DOHH2 (cell line): ENCODE data around the gene ZNF521.

ENCODE experiments used
- H3F3A ChIP-seq: fragments of 200-600 bp; sonication (generic), shearing (Covaris generic); 2 replicates; pipeline ENCODE4 v1.6.0; 2016; ENCODE audit warnings: antibody characterized with exemption, mild to moderate bottlenecking; ENCODE audit not compliant: control insufficient read depth, insufficient read depth
- H3K27ac ChIP-seq: fragments of 200-600 bp; sonication (generic); 2 replicates; pipeline ENCODE4 v1.5.1; 2014; ENCODE audit warnings: low read depth, mild to moderate bottlenecking, low read length, moderate library complexity
- H3K27me3 ChIP-seq: fragments of 200-600 bp; sonication (generic); 2 replicates; pipeline ENCODE4 v1.6.1; 2014; ENCODE audit warnings: mild to moderate bottlenecking, low read length, mixed read lengths; ENCODE audit not compliant: control insufficient read depth
- H3K36me3 ChIP-seq: fragments of 200-600 bp; sonication (generic); 2 replicates; pipeline ENCODE4 v1.6.1; 2014; ENCODE audit warnings: mild to moderate bottlenecking, low read length, moderate library complexity, mixed read lengths; ENCODE audit not compliant: control insufficient read depth
- H3K4me1 ChIP-seq: fragments of 200-600 bp; sonication (generic); 2 replicates; pipeline ENCODE4 v1.6.1; 2014; ENCODE audit warnings: mild to moderate bottlenecking, low read length, mixed read lengths; ENCODE audit not compliant: control insufficient read depth
- H3K4me2 ChIP-seq: fragments of 200-600 bp; sonication (generic); 2 replicates; pipeline ENCODE4 v1.6.0; 2014; ENCODE audit warnings: mild to moderate bottlenecking, low read length, moderate library complexity
- H3K4me3 ChIP-seq: fragments of 200-600 bp; sonication (generic); 2 replicates; pipeline ENCODE4 v1.5.1; 2014; ENCODE audit warnings: mild to moderate bottlenecking, low read length, mixed read lengths
- H3K79me2 ChIP-seq: fragments of 200-600 bp; sonication (generic); 2 replicates; pipeline ENCODE4 v1.6.1; 2014; ENCODE audit warnings: mild to moderate bottlenecking, low read length, mixed read lengths; ENCODE audit not compliant: control insufficient read depth
- H3K9me2 ChIP-seq: fragments of 200-600 bp; sonication (generic); replicated peaks from 2 replicates; pipeline ENCODE4 v1.6.1; 2014; ENCODE audit warnings: mild to moderate bottlenecking, low read length, mixed read lengths; ENCODE audit not compliant: control insufficient read depth
- H3K9me3 ChIP-seq: fragments of 200-600 bp; sonication (generic); 2 replicates; pipeline ENCODE4 v1.6.1; 2014; ENCODE audit warnings: antibody characterized with exemption, low read length, mixed read lengths; ENCODE audit not compliant: control insufficient read depth, insufficient read depth
- H4K20me1 ChIP-seq: fragments of 200-600 bp; sonication (generic); 2 replicates; pipeline ENCODE4 v1.6.0; 2014; ENCODE audit warnings: low read depth, mild to moderate bottlenecking, antibody characterized with exemption, low read length, moderate library complexity; ENCODE audit not compliant: control insufficient read depth, insufficient read depth
- EZH2phosphoT487 ChIP-seq: fragments of 200-600 bp; sonication (generic); IDR thresholded peaks from 2 replicates; pipeline ENCODE4 v1.6.1; 2017; ENCODE audit warnings: borderline replicate concordance, mild to moderate bottlenecking, antibody characterized with exemption, low read length, moderate library complexity, mixed read lengths
- TF ChIP-seq, protein P1 (sequence below): fragments of 200-600 bp; sonication (generic); IDR thresholded peaks from one replicate; pipeline ENCODE4 v1.5.1; 2014; ENCODE audit warnings: antibody characterized with exemption, mild to moderate bottlenecking, low read depth, low read length; ENCODE audit not compliant: poor library complexity, severe bottlenecking

ZNF521 gene

GRCh38 chr18:25234322-25234639 is 117.7 kb downstream of the ZNF521 start:
- Histone ChIP-seq H3F3A (no peaks in the 10 kb centered on the region), H4K20me1 (no peaks in the 10 kb centered on the region), H3K9me3 (no peaks in the 10 kb centered on the region), H3K4me1 (no peaks in the 10 kb centered on the region), H3K4me2 (no peak overlapping the region), H3K9me2 (no peaks in the 10 kb centered on the region), H3K27ac (no peak overlapping the region), H3K36me3 (no peaks in the 10 kb centered on the region), H3K4me3 (no peak overlapping the region), H3K79me2 (no peaks in the 10 kb centered on the region), H3K27me3 (peaks cover 7% of the 10 kb centered on the region)
- TF ChIP-seq EZH2phosphoT487, result no peak
- TF ChIP-seq, protein P1, sequence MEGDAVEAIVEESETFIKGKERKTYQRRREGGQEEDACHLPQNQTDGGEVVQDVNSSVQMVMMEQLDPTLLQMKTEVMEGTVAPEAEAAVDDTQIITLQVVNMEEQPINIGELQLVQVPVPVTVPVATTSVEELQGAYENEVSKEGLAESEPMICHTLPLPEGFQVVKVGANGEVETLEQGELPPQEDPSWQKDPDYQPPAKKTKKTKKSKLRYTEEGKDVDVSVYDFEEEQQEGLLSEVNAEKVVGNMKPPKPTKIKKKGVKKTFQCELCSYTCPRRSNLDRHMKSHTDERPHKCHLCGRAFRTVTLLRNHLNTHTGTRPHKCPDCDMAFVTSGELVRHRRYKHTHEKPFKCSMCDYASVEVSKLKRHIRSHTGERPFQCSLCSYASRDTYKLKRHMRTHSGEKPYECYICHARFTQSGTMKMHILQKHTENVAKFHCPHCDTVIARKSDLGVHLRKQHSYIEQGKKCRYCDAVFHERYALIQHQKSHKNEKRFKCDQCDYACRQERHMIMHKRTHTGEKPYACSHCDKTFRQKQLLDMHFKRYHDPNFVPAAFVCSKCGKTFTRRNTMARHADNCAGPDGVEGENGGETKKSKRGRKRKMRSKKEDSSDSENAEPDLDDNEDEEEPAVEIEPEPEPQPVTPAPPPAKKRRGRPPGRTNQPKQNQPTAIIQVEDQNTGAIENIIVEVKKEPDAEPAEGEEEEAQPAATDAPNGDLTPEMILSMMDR, result no peak

DNA sequence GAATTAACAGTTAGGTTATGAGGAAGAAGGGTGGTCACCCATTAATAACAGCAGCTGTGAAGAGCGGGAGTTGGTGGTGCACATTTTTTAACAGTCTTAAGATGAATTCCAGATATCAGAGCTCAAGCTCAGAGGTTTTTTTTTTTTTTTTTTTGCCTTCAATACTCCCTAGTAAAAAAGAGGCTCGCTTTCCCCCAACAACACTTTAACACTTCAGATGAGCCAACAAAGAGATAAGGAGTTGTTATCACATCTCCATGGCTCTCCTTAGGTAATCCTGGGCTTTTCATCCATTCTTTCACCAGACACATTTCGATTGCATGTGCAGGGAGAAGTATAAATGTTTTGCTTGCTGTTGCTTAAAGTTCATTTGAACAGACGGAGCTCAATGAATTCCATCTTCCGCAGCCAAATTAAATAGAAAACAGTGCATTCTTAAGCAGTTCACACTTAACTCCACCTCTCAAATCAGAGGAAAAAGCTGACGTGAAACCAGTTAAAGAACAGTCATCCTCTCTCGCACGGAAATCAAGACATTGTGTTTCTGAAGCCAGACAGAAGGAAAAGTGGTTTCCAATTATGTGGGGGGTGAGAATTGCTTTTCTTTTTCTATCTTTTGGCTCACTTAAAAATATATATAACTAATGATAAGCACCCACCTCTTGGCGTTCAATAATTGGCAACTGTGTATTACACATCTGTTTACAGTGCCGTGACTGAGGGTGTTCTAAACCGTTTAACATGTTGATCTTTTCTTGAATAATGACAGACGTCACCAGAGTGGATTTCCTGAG is 118.2 kb downstream of the ZNF521 start:
- H3K4me2 ChIP-seq, result no peak overlapping the region
- no peaks in the 10 kb centered on the region for H4K20me1 ChIP-seq
- H3K9me3 ChIP-seq, result no peaks in the 10 kb centered on the region
- H3K36me3 ChIP-seq, result no peaks in the 10 kb centered on the region
- TF ChIP-seq, protein P1, result no peak
- TF ChIP-seq EZH2phosphoT487, result no peak
- no peaks in the 10 kb centered on the region for H3K9me2 ChIP-seq
- no peak overlapping the region for H3K27ac ChIP-seq
- H3F3A ChIP-seq, result no peaks in the 10 kb centered on the region
- no peaks in the 10 kb centered on the region for H3K79me2 ChIP-seq
- H3K27me3 ChIP-seq, result peaks cover 7% of the 10 kb centered on the region
- no peak overlapping the region for H3K4me3 ChIP-seq
- H3K4me1 ChIP-seq, result no peaks in the 10 kb centered on the region

DNA sequence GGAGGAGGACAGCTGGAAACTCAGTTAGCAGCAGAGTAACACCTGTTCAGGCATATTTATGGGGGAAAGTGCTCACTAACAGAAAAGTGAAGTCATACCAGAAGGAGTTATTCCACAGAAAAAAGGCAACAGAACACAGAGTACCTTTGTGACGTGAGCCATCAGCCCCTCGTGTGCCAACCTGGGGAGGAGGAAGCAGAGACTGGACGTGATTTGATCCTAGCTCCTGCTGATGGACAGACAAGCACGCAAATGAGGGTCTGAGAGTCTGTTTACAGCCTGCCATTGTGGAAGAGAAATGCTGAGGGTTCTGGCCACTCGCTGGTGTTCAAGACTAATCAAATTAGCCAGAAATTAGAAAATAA is 120.7 kb downstream of the ZNF521 start:
- Histone ChIP-seq H3K4me1 (no peaks in the 10 kb centered on the region), H3K27ac (no peak overlapping the region), H3K4me3 (no peak overlapping the region), H3K36me3 (no peaks in the 10 kb centered on the region), H3K79me2 (no peaks in the 10 kb centered on the region), H4K20me1 (no peaks in the 10 kb centered on the region), H3F3A (no peaks in the 10 kb centered on the region), H3K9me2 (no peaks in the 10 kb centered on the region), H3K9me3 (no peaks in the 10 kb centered on the region), H3K4me2 (no peak overlapping the region), H3K27me3 (peaks cover 7% of the 10 kb centered on the region)
- TF ChIP-seq, protein P1, result no peak
- no peak for TF ChIP-seq EZH2phosphoT487
